ENCODE results near the gene WDR38.
A peak's percentile ranks its signal among the peaks of the same experiment; 100 is the strongest.

The WDR38 gene

GRCh38 chr9:124858330-124859046, 5.2 kb downstream of the WDR38 start:
- no peak for DNase-seq (ENCODE audit: low read depth)

- DNase-seq (ENCODE audit: low read depth) = no peak
Measured at GRCh38 chr9:124859803-124860581, 6.7 kb downstream of the WDR38 start.

- no peak for DNase-seq (ENCODE audit: low read depth)
Measured at GRCh38 chr9:124860582-124861341, 7.5 kb downstream of the WDR38 start.

- DNase-seq (ENCODE audit: low read depth) = peak; percentile 89
Measured at GRCh38 chr9:124861342-124862229, 8.3 kb downstream of the WDR38 start, which contains the start of the genes ARPC5L and RPL35. ARPC5L (plus strand) TSS chr9:124862130; CDS start chr9:124869291, 7,161 bp downstream. RPL35 (minus strand) TSS chr9:124861957; CDS start chr9:124861912, 45 bp downstream.

- no peak for DNase-seq (ENCODE audit: low read depth)
Measured at GRCh38 chr9:124863371-124863871, 10.2 kb downstream of the WDR38 start.

GRCh38 chr9:124868511-124869465, 15.5 kb downstream of the WDR38 start:
- peak; percentile 84 for DNase-seq (ENCODE audit: low read depth)

- no peak for DNase-seq (ENCODE audit: low read depth)
Measured at GRCh38 chr9:124869466-124869985, 16.3 kb downstream of the WDR38 start.

GRCh38 chr9:124869986-124870560, 16.8 kb downstream of the WDR38 start:
- DNase-seq (ENCODE audit: low read depth) = no peak

GRCh38 chr9:124870723-124871122, 17.5 kb downstream of the WDR38 start:
- DNase-seq (ENCODE audit: low read depth) = no peak

GRCh38 chr9:124871156-124871561, 17.9 kb downstream of the WDR38 start:
- DNase-seq (ENCODE audit: low read depth) = no peak

- DNase-seq (ENCODE audit: low read depth) = no peak
Measured at GRCh38 chr9:124873664-124874063, 20.4 kb downstream of the WDR38 start.

GRCh38 chr9:124875501-124875900, 22.2 kb downstream of the WDR38 start:
- DNase-seq (ENCODE audit: low read depth) = no peak

- no peak for DNase-seq (ENCODE audit: low read depth)
Measured at GRCh38 chr9:124877021-124877782, 23.9 kb downstream of the WDR38 start.

- no peak for DNase-seq (ENCODE audit: low read depth)
Measured at GRCh38 chr9:124878021-124878420, 24.8 kb downstream of the WDR38 start.

- DNase-seq (ENCODE audit: low read depth) = no peak
Measured at GRCh38 chr9:124878518-124878917, 25.3 kb downstream of the WDR38 start.

GRCh38 chr9:124879226-124879625, 26.0 kb downstream of the WDR38 start:
- DNase-seq (ENCODE audit: low read depth) = no peak

- no peak for DNase-seq (ENCODE audit: low read depth)
Measured at GRCh38 chr9:124880501-124880900, 27.2 kb downstream of the WDR38 start.

- no peak for DNase-seq (ENCODE audit: low read depth)
Measured at GRCh38 chr9:124881138-124881743, 28.0 kb downstream of the WDR38 start.
